Stimulated activated CD4-positive, alpha-beta T cell treated with anti-CD3 and anti-CD28 coated beads, TNF-alpha, amount 100 ng/mL, for 1 hour (primary cell): Measurements from ENCODE around the gene GAB2.

Experiments used
- DNase-seq, 3 donors: peaks; one replicate each; pipeline ENCODE4 v3.0.0-alpha.2; 2020; ENCODE audit warnings: low read depth in 3 of 3, low spot score in 1 of 3

The GAB2 gene

GRCh38 chr11:78344676-78345075, 72.9 kb downstream of the GAB2 start:
- no peak for DNase-seq

GRCh38 chr11:78344094-78344493, 73.5 kb downstream of the GAB2 start:
- DNase-seq: no peak

GRCh38 chr11:78343303-78343702, 74.3 kb downstream of the GAB2 start:
- DNase-seq: no peak

- DNase-seq: no peak
These were observed 75.8 kb downstream of the GAB2 start for GRCh38 chr11:78341841-78342240.

GRCh38 chr11:78340530-78340929, 77.1 kb downstream of the GAB2 start:
- no peak for DNase-seq

GRCh38 chr11:78339945-78340344, 77.7 kb downstream of the GAB2 start:
- no peak for DNase-seq

- no peak for DNase-seq
These were observed 78.1 kb downstream of the GAB2 start for GRCh38 chr11:78339483-78339882.

- DNase-seq: no peak
These were observed 78.9 kb downstream of the GAB2 start for GRCh38 chr11:78338702-78339101.

- DNase-seq: no peak
These were observed 79.5 kb downstream of the GAB2 start for GRCh38 chr11:78338138-78338537.

GRCh38 chr11:78337554-78337924, 80.1 kb downstream of the GAB2 start:
- no peak for DNase-seq

GRCh38 chr11:78336877-78337553, 80.6 kb downstream of the GAB2 start:
- DNase-seq: no peak

- no peak for DNase-seq
These were observed 83.5 kb downstream of the GAB2 start for GRCh38 chr11:78334109-78334508.

GRCh38 chr11:78332872-78333271, 84.7 kb downstream of the GAB2 start:
- DNase-seq: no peak

GRCh38 chr11:78332174-78332866, 85.3 kb downstream of the GAB2 start:
- DNase-seq: no peak

- no peak for DNase-seq
These were observed 85.9 kb downstream of the GAB2 start for GRCh38 chr11:78331711-78332110.

GRCh38 chr11:78330361-78330760, 87.3 kb downstream of the GAB2 start:
- DNase-seq: no peak

GRCh38 chr11:78327945-78328344, 89.7 kb downstream of the GAB2 start:
- no peak for DNase-seq

GRCh38 chr11:78325274-78325781, 92.3 kb downstream of the GAB2 start:
- no peak for DNase-seq

- no peak for DNase-seq
These were observed 94.3 kb downstream of the GAB2 start for GRCh38 chr11:78323363-78323762.

GRCh38 chr11:78319453-78319955, 98.1 kb downstream of the GAB2 start:
- no peak for DNase-seq

- no peak for DNase-seq
These were observed 99.1 kb downstream of the GAB2 start for GRCh38 chr11:78318321-78319114.

- DNase-seq: no peak
These were observed 101.9 kb downstream of the GAB2 start for GRCh38 chr11:78315724-78316123.
